Endodermal cell (in vitro differentiated cells): ENCODE results near the gene CDS2. TPM values are rescaled to one million over a fixed set of nuclear protein-coding genes. Genes with fewer than 3 reads are reported as not detected.

Experiments used
- DNase-seq: peaks from one replicate; pipeline ENCODE4 v3.0.0-alpha.2; 2017
- H3K27ac ChIP-seq: 2 replicates; pipeline ENCODE4 v1.5.1; 2013; ENCODE audit warnings: mild to moderate bottlenecking, low read depth, low read length, moderate library complexity
- H3K27me3 ChIP-seq: 2 replicates; pipeline ENCODE4 v1.6.1; 2013; ENCODE audit warnings: mild to moderate bottlenecking, low read length, moderate library complexity; ENCODE audit not compliant: insufficient read depth, control insufficient read depth, poor library complexity, severe bottlenecking
- H3K36me3 ChIP-seq: 2 replicates; pipeline ENCODE4 v1.7.0; 2013; ENCODE audit warnings: mild to moderate bottlenecking, low read length, moderate library complexity; ENCODE audit not compliant: control insufficient read depth, insufficient read depth
- H3K4me1 ChIP-seq: one replicate; pipeline ENCODE4 v1.7.0; 2013; ENCODE audit warnings: low read length; ENCODE audit not compliant: control insufficient read depth, insufficient read depth
- H3K4me3 ChIP-seq: 2 replicates; pipeline ENCODE4 v1.5.1; 2013; ENCODE audit warnings: mild to moderate bottlenecking, low read length, moderate library complexity
- H3K9ac ChIP-seq: 2 replicates; pipeline ENCODE4 v1.6.1; 2013; ENCODE audit warnings: mild to moderate bottlenecking, low read length, moderate library complexity; ENCODE audit not compliant: poor library complexity, severe bottlenecking; ENCODE audit errors: extremely low read depth
- H3K9me3 ChIP-seq: 2 replicates; pipeline ENCODE4 v1.6.1; 2013; ENCODE audit warnings: mild to moderate bottlenecking, low read length, moderate library complexity; ENCODE audit not compliant: control insufficient read depth
- H3K27ac Mint-ChIP-seq: 2 replicates; pipeline ENCODE4 v1.8.0; 2020; ENCODE audit warnings: mixed read lengths
- H3K27me3 Mint-ChIP-seq: 2 replicates; pipeline ENCODE4 v1.8.0; 2021; ENCODE audit warnings: mild to moderate bottlenecking, mixed read lengths; ENCODE audit not compliant: insufficient read depth
- H3K36me3 Mint-ChIP-seq: 2 replicates; pipeline ENCODE4 v1.8.0; 2020; ENCODE audit warnings: low read depth, mixed read lengths
- H3K4me1 Mint-ChIP-seq: 2 replicates; pipeline ENCODE4 v1.8.0; 2020; ENCODE audit warnings: mixed read lengths
- H3K4me3 Mint-ChIP-seq: 2 replicates; pipeline ENCODE4 v1.8.0; 2020; ENCODE audit warnings: mild to moderate bottlenecking, moderate library complexity, mixed read lengths
- H3K9me3 Mint-ChIP-seq: 2 replicates; pipeline ENCODE4 v1.8.0; 2020; ENCODE audit warnings: mild to moderate bottlenecking, mixed read lengths
- CTCF ChIP-seq: fragments of 200-600 bp; sonication (generic); conservative IDR thresholded peaks from 2 replicates; pipeline ENCODE4 v1.5.0; 2021; ENCODE audit warnings: antibody characterized with exemption, mild to moderate bottlenecking
- WGBS, 2 experiments: methylation state at CpG; one replicate each; pipeline versions ENCODE4 v1.1.5 to v1.1.7; 2013; ENCODE audit warnings: missing lambda C conversion rate in 2 of 2, mixed read lengths in 1 of 2; ENCODE audit not compliant: insufficient coverage in 1 of 2, insufficient read length in 1 of 2; 5-methylcytosine and 5-hydroxymethylcytosine counted together
- total RNA-seq, 2 donors: library from RNA; stranded (reverse); fragmentation: NEBNext Ultra II Directional in 1 of 2; extraction: Animal tissue kit (Norgen Biotek cat#: 25700) in 1 of 2; gene quantifications; 2 replicates in 1 of 2; 3 replicates in 1 of 2; pipeline ENCODE4 v1.2.1, GENCODE V29; 2021

CDS2 gene
- total RNA-seq, 2 donors from 2014 or later, result 66.8 to 77.1 TPM

GRCh38 chr20:5118220-5119142 lies 8.3 kb upstream of the CDS2 start:
- peak overlapping the region; percentile 96 for H3K27ac Mint-ChIP-seq
- H3K27ac ChIP-seq, result peak overlapping the region; percentile 88
- WGBS, 2 experiments, result 3 to 4% methylated on average over 20 to 23 of the region's 23 CpGs
- H3K9me3 Mint-ChIP-seq, result no peaks in the 10 kb centered on the region
- no peaks in the 10 kb centered on the region for H3K4me1 ChIP-seq
- peaks cover 47% of the 10 kb centered on the region for H3K36me3 Mint-ChIP-seq
- peak overlapping the region; percentile 97 for H3K9ac ChIP-seq
- H3K27me3 ChIP-seq, result no peaks in the 10 kb centered on the region
- TF ChIP-seq CTCF, result no peak
- H3K9me3 ChIP-seq, result no peaks in the 10 kb centered on the region
- no peak for DNase-seq
- peaks cover 12% of the 10 kb centered on the region for H3K4me1 Mint-ChIP-seq
- peak overlapping the region; percentile 100 for H3K4me3 ChIP-seq
- H3K4me3 Mint-ChIP-seq, result peak overlapping the region; percentile 92
- peaks cover 45% of the 10 kb centered on the region for H3K36me3 ChIP-seq
- no peaks in the 10 kb centered on the region for H3K27me3 Mint-ChIP-seq

- Histone ChIP-seq H3K36me3 (peaks cover 45% of the 10 kb centered on the region), H3K9ac (peak overlapping the region; percentile 97), H3K27me3 (no peaks in the 10 kb centered on the region), H3K9me3 (no peaks in the 10 kb centered on the region), H3K4me1 (no peaks in the 10 kb centered on the region), H3K4me3 (peak overlapping the region; percentile 100), H3K27ac (peak overlapping the region; percentile 88)
- H3K36me3 Mint-ChIP-seq, result peaks cover 47% of the 10 kb centered on the region
- H3K27me3 Mint-ChIP-seq, result no peaks in the 10 kb centered on the region
- DNase-seq, result no peak
- H3K9me3 Mint-ChIP-seq, result no peaks in the 10 kb centered on the region
- WGBS, 2 experiments, result 0% methylated on average over 9 to 21 of the region's 21 CpGs
- peak overlapping the region; percentile 96 for H3K27ac Mint-ChIP-seq
- peak overlapping the region; percentile 92 for H3K4me3 Mint-ChIP-seq
- peaks cover 9% of the 10 kb centered on the region for H3K4me1 Mint-ChIP-seq
- no peak for TF ChIP-seq CTCF
Observed at GRCh38 chr20:5119143-5119434, 7.7 kb upstream of the CDS2 start.

- H3K27me3 ChIP-seq, result no peaks in the 10 kb centered on the region
- H3K9ac ChIP-seq, result peak within 1 kb of the TSS; percentile 97
- Mint-ChIP-seq H3K27ac (peak within 1 kb of the TSS; percentile 98), H3K36me3 (peaks cover 43% of the 10 kb centered on the region), H3K27me3 (no peaks in the 10 kb centered on the region), H3K4me1 (peaks cover 9% of the 10 kb centered on the region), H3K9me3 (no peaks in the 10 kb centered on the region), H3K4me3 (peak within 1 kb of the TSS; percentile 92)
- peak within 1 kb of the TSS; percentile 94 for H3K27ac ChIP-seq
- no peaks in the 10 kb centered on the region for H3K4me1 ChIP-seq
- TF ChIP-seq CTCF, result no peak
- no peaks in the 10 kb centered on the region for H3K9me3 ChIP-seq
- H3K4me3 ChIP-seq, result peak within 1 kb of the TSS; percentile 100
- peak; percentile 98 for DNase-seq
- H3K36me3 ChIP-seq, result peaks cover 40% of the 10 kb centered on the region
- WGBS, 2 experiments, result 0 to 1% methylated on average over 27 to 71 of the region's 71 CpGs
Observed at GRCh38 chr20:5119435-5120184, 7.2 kb upstream of the CDS2 start, which contains the start of gene PCNA. Gene PCNA, minus strand, starts transcription at chr20:5119958. Its CDS starts 160 bp downstream, at chr20:5119798.
